SH-SY5Y (cell line): Measurements from ENCODE around the gene FKBP5.

Experiments
- GATA2 ChIP-seq: IDR thresholded peaks from 2 replicates; pipeline ENCODE4 v1.6.1; 2011; ENCODE audit warnings: mild to moderate bottlenecking, low read depth, low read length
- GATA3 ChIP-seq: IDR thresholded peaks from 2 replicates; pipeline ENCODE4 v1.6.1; 2011; ENCODE audit warnings: low read depth, mild to moderate bottlenecking, low read length, moderate library complexity

FKBP5 gene

DNA sequence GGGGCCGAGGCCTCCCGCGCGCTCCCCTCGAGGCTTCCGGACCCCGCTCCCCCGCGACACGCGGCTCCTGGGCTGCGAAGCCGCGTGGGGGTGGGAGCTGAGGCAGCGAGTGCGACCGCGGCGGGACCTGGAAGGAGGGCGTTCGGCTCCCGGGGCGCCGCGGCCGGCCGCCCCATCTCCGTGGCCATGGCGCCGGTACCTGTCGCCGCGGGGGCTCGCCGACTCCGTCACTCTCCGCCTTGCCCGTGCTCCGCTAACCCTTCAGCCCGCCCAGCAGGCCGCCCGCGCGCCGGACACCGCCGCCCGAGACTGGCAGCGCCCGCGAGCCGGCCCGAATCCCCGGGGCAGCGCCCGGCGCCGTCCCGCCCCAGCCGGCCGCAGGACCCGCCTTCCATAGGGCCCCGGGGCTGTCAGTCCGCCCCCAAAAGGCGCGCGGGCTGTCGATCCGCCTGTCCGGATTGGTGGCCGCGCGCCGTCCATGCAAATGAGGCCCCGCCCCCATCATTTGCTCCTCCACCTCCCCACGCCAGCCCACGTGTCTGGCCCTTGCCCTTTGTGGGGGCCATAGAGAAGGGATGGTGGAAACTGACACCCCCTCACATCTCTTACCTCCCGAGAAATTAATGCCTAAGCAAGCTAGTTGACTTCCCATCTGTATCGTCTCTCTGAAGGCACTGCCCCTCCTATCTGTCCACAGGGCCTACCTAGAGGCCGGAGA is at the start of gene FKBP5:
Gene FKBP5, minus strand, starts transcription at position 311 of the 718 bp plus-strand sequence. CDS start 46,091 bp downstream, outside the sequence.
- no peak for TF ChIP-seq GATA2
- TF ChIP-seq GATA3, result no peak

GRCh38 chr6:35737413-35738211 is 48.9 kb upstream of the FKBP5 start:
- no peak for TF ChIP-seq GATA2
- TF ChIP-seq GATA3, result no peak

- TF ChIP-seq GATA2, result no peak
- TF ChIP-seq GATA3, result no peak
These were observed 48.3 kb upstream of the FKBP5 start, which contains the start of gene ARMC12 for GRCh38 chr6:35736982-35737412. ARMC12 (plus strand) TSS chr6:35737032; CDS start chr6:35737109, 77 bp downstream.

- TF ChIP-seq GATA3 (no peak), GATA2 (no peak)
These were observed 47.7 kb upstream of the FKBP5 start for GRCh38 chr6:35736253-35736894.

GRCh38 chr6:35735452-35735851 is 46.7 kb upstream of the FKBP5 start:
- no peak for TF ChIP-seq GATA2
- TF ChIP-seq GATA3, result no peak

GRCh38 chr6:35733633-35734032 is 44.9 kb upstream of the FKBP5 start:
- TF ChIP-seq GATA2 (no peak), GATA3 (no peak)

GRCh38 chr6:35731736-35732532 is 43.2 kb upstream of the FKBP5 start:
- TF ChIP-seq GATA2, result no peak
- no peak for TF ChIP-seq GATA3

DNA sequence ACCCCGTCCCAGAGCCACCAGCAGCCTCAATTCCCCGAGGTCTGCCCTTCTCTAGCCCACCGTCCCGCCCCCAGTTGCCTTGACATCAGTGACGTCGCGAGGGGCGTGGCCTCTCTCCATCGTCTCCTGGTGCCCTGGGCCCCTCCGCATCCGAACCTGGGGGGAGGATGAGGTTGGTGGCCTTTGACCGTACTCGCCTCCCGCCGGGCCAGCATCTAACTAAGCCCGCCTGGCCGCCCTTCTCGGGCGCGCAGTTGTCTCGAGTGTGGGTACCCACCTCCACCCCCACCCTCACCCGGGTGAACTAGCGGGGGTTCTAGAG is 42.7 kb upstream of the FKBP5 start:
- no peak for TF ChIP-seq GATA3
- TF ChIP-seq GATA2, result no peak

DNA sequence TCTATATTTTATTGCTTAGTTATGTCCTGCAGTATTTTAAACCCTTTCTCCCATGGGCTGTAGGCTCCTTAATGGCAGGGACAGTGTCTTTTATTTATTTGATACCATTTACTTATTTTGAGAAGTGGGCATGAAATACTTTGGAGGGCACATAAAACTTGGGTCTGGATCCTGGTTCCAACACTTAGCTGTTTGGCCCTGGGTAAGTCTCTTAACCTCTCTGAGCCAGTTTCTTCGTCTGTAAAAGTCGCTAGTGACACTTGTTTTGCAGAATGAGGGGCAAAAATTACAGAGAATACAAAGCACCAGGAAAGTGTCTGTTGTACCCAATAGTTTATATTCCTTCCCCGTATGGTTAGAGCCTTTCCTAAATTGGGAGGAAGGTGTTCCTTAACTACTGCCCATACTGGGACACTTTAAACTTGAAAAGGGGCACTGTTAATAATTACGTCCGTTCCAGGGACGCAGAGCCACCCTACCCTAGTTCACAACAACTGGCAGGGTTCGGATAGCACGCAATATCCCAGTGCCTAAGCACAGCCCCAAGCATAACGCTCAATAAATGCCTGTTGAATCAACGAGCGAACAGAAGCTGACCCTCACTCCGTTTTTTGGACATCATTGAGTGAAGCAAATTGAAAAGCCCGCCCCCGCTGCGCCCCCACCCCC is 42.2 kb upstream of the FKBP5 start:
- TF ChIP-seq GATA2, result no peak
- TF ChIP-seq GATA3, result no peak

DNA sequence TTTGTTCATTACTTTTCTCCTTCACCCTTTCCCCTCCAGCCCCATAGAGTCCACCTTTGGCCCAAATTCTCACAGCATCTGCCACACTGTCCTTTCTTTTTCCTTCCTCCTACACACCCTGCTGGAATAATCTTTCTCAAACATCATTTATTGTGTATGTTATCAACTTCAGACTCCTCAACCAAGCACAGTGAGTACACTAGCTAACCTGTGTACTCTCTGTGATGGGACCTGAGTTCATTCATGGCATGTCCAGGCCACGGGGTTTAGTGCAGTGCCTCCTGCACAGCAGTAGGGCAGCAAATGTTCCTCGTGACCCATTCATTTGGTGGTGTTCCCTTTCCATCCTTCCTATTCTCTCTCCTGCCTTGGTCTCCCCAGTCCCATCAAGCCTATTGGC is 41.0 kb upstream of the FKBP5 start:
- TF ChIP-seq GATA2, result no peak
- TF ChIP-seq GATA3, result no peak

DNA sequence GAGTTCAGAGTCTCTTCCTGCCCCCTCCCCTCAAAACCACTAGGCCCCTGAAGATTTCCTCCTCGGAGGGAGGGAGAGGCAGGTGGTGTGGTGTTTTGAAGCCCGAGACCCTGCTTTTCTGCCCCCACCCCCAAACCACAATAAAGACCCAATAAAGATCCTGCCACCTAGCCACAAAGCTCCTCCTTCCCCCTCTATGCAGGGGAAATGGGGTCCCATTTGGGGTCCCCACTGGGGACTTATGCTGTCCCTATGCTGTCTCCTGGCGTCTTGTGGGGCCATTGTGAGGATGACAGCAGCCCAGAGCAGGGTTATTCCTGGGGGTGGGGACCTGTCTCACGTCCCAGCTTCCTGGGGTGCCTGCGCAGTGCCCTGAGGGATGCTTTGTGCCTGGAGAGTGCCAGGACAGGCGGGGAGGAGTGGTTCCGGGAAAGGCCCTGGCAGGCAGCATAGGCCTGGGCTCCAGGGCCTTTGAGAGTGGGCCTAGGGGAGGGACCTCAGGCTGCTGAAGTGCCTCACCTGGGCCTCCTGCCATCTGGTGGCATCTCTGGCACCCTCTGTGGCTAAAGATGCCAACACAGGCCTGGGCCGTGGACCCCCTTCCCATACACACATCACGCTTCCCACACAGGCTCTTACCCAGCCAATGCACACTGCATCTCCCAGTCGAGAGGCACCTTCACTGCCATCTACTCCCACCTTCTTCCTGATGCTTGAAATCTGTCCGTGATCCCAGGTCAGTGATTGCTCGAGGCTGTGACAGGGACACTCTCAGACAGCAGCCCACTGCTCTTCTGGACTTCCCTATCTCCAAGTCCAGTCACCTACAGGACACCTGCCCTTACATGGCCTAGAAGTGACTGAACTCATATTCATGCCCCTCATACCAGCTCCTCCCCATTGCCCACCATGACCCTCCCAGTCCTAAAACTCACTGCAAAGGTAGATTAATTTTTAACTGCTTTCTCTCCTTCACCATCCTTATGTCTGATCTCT is 40.3 kb upstream of the FKBP5 start:
- TF ChIP-seq GATA3, result no peak
- no peak for TF ChIP-seq GATA2

- TF ChIP-seq GATA2 (no peak), GATA3 (no peak)
These were observed 39.4 kb upstream of the FKBP5 start for GRCh38 chr6:35727935-35728682.
